HUES6 (cell line): ENCODE measurements around the gene ELP2.
"Not testable (repeated sequence)": the region's sequence is repeated elsewhere in the genome, so short reads cannot be mapped to it uniquely, and the experiment has no call there.

Experiments used
- H3K27ac ChIP-seq: 2 replicates; pipeline ENCODE4 v1.7.0; 2013; ENCODE audit warnings: low read depth, mild to moderate bottlenecking, low read length, inconsistent platforms
- H3K27me3 ChIP-seq: 2 replicates; pipeline ENCODE4 v1.6.1; 2013; ENCODE audit warnings: low read length; ENCODE audit not compliant: control insufficient read depth, insufficient read depth
- H3K36me3 ChIP-seq: 2 replicates; pipeline ENCODE4 v1.6.1; 2013; ENCODE audit warnings: low read length; ENCODE audit not compliant: control insufficient read depth, insufficient read depth
- H3K4me1 ChIP-seq: 2 replicates; pipeline ENCODE4 v1.6.1; 2013; ENCODE audit warnings: low read length; ENCODE audit not compliant: control insufficient read depth, insufficient read depth
- H3K4me3 ChIP-seq: 2 replicates; pipeline ENCODE4 v1.5.1; 2013; ENCODE audit warnings: low read depth, low read length
- H3K9ac ChIP-seq: one replicate; pipeline ENCODE4 v1.6.1; 2013; ENCODE audit warnings: mild to moderate bottlenecking, low read length
- H3K9me3 ChIP-seq: 2 replicates; pipeline ENCODE4 v1.6.1; 2013; ENCODE audit warnings: low read depth, low read length; ENCODE audit not compliant: control insufficient read depth, insufficient read depth

Gene ELP2

GRCh38 chr18:36158266-36158867 lies 28.7 kb downstream of the ELP2 start:
- Histone ChIP-seq H3K9ac (no peak overlapping the region), H3K4me3 (no peak overlapping the region), H3K36me3 (peaks cover 98% of the 10 kb centered on the region), H3K27ac (no peak overlapping the region), H3K4me1 (no peaks in the 10 kb centered on the region), H3K27me3 (no peaks in the 10 kb centered on the region), H3K9me3 (no peaks in the 10 kb centered on the region)

GRCh38 chr18:36160959-36161371 lies 31.3 kb downstream of the ELP2 start:
- no peak overlapping the region for H3K27ac ChIP-seq
- H3K36me3 ChIP-seq: peaks cover 100% of the 10 kb centered on the region
- H3K27me3 ChIP-seq: no peaks in the 10 kb centered on the region
- no peaks in the 10 kb centered on the region for H3K9me3 ChIP-seq
- H3K9ac ChIP-seq: no peak overlapping the region
- H3K4me1 ChIP-seq: no peaks in the 10 kb centered on the region
- H3K4me3 ChIP-seq: no peak overlapping the region

GRCh38 chr18:36162981-36163380 lies 33.3 kb downstream of the ELP2 start:
- peaks cover 94% of the 10 kb centered on the region for H3K36me3 ChIP-seq
- no peaks in the 10 kb centered on the region for H3K4me1 ChIP-seq
- H3K27ac ChIP-seq: no peak overlapping the region
- no peak overlapping the region for H3K4me3 ChIP-seq
- H3K9ac ChIP-seq: no peak overlapping the region
- H3K27me3 ChIP-seq: no peaks in the 10 kb centered on the region
- no peaks in the 10 kb centered on the region for H3K9me3 ChIP-seq

- Histone ChIP-seq H3K4me1 (no peaks in the 10 kb centered on the region), H3K9ac (no peak overlapping the region), H3K4me3 (no peak overlapping the region), H3K27me3 (no peaks in the 10 kb centered on the region), H3K36me3 (peaks cover 90% of the 10 kb centered on the region), H3K27ac (no peak overlapping the region), H3K9me3 (no peaks in the 10 kb centered on the region)
Measured at GRCh38 chr18:36167692-36168218, 38.1 kb downstream of the ELP2 start.

- H3K9me3 ChIP-seq, H3K9ac ChIP-seq, H3K4me1 ChIP-seq, H3K27me3 ChIP-seq, H3K4me3 ChIP-seq, H3K27ac ChIP-seq: not testable (repeated sequence)
- peaks cover 90% of the 10 kb centered on the region for H3K36me3 ChIP-seq
Measured at GRCh38 chr18:36168296-36168695, 38.6 kb downstream of the ELP2 start.

- no peak overlapping the region for H3K4me3 ChIP-seq
- no peaks in the 10 kb centered on the region for H3K27me3 ChIP-seq
- H3K27ac ChIP-seq: no peak overlapping the region
- H3K36me3 ChIP-seq: peaks cover 90% of the 10 kb centered on the region
- no peak overlapping the region for H3K9ac ChIP-seq
- no peaks in the 10 kb centered on the region for H3K9me3 ChIP-seq
- no peaks in the 10 kb centered on the region for H3K4me1 ChIP-seq
Measured at GRCh38 chr18:36169938-36170337, 40.2 kb downstream of the ELP2 start.

- no peak overlapping the region for H3K27ac ChIP-seq
- no peak overlapping the region for H3K9ac ChIP-seq
- peaks cover 69% of the 10 kb centered on the region for H3K36me3 ChIP-seq
- H3K4me3 ChIP-seq: no peak overlapping the region
- H3K27me3 ChIP-seq: no peaks in the 10 kb centered on the region
- no peaks in the 10 kb centered on the region for H3K4me1 ChIP-seq
- H3K9me3 ChIP-seq: no peaks in the 10 kb centered on the region
Measured at GRCh38 chr18:36175481-36175880, 45.8 kb downstream of the ELP2 start.

GRCh38 chr18:36176177-36176584 lies 46.5 kb downstream of the ELP2 start:
- H3K4me1 ChIP-seq: no peaks in the 10 kb centered on the region
- no peak overlapping the region for H3K9ac ChIP-seq
- no peak overlapping the region for H3K27ac ChIP-seq
- no peak overlapping the region for H3K4me3 ChIP-seq
- peaks cover 62% of the 10 kb centered on the region for H3K36me3 ChIP-seq
- H3K27me3 ChIP-seq: no peaks in the 10 kb centered on the region
- H3K9me3 ChIP-seq: no peaks in the 10 kb centered on the region

GRCh38 chr18:36176711-36177110 lies 47.0 kb downstream of the ELP2 start:
- H3K4me1 ChIP-seq: no peaks in the 10 kb centered on the region
- H3K27me3 ChIP-seq: no peaks in the 10 kb centered on the region
- no peaks in the 10 kb centered on the region for H3K9me3 ChIP-seq
- H3K4me3 ChIP-seq: no peak overlapping the region
- peaks cover 56% of the 10 kb centered on the region for H3K36me3 ChIP-seq
- no peak overlapping the region for H3K9ac ChIP-seq
- H3K27ac ChIP-seq: no peak overlapping the region

- no peak overlapping the region for H3K27ac ChIP-seq
- no peak overlapping the region for H3K9ac ChIP-seq
- H3K9me3 ChIP-seq: no peaks in the 10 kb centered on the region
- no peaks in the 10 kb centered on the region for H3K27me3 ChIP-seq
- peaks cover 44% of the 10 kb centered on the region for H3K36me3 ChIP-seq
- no peak overlapping the region for H3K4me3 ChIP-seq
- H3K4me1 ChIP-seq: no peaks in the 10 kb centered on the region
Measured at GRCh38 chr18:36177913-36178312, 48.2 kb downstream of the ELP2 start.

GRCh38 chr18:36179562-36180355 lies 50.1 kb downstream of the ELP2 start:
- peaks cover 14% of the 10 kb centered on the region for H3K27me3 ChIP-seq
- H3K4me1 ChIP-seq: no peaks in the 10 kb centered on the region
- H3K27ac ChIP-seq: no peak overlapping the region
- no peaks in the 10 kb centered on the region for H3K9me3 ChIP-seq
- H3K36me3 ChIP-seq: peaks cover 26% of the 10 kb centered on the region
- H3K9ac ChIP-seq: no peak overlapping the region
- H3K4me3 ChIP-seq: no peak overlapping the region
